H9 (cell line): ENCODE results near the gene ATP10B. TPM values are rescaled to one million over a fixed set of nuclear protein-coding genes. Genes with fewer than 3 reads are reported as not detected.

Source experiments
- DNase-seq: peaks from one replicate; pipeline ENCODE4 v3.0.0-alpha.2; 2017
- H2AFZ ChIP-seq: one replicate; pipeline ENCODE4 v1.6.1; 2013; ENCODE audit warnings: mild to moderate bottlenecking, low read length, control low read depth, moderate library complexity
- H2AK5ac ChIP-seq: 2 replicates; pipeline ENCODE4 v1.6.1; 2013; ENCODE audit warnings: low read length, control low read depth, mixed read lengths; ENCODE audit not compliant: insufficient read length
- H2BK120ac ChIP-seq: one replicate; pipeline ENCODE4 v1.6.1; 2013; ENCODE audit warnings: low read depth, mild to moderate bottlenecking, low read length, control low read depth, inconsistent platforms; ENCODE audit not compliant: poor library complexity, severe bottlenecking
- H2BK12ac ChIP-seq: 2 replicates; pipeline ENCODE4 v1.6.1; 2013; ENCODE audit warnings: low read length, control low read depth, mixed read lengths, low read depth; ENCODE audit not compliant: insufficient read length
- H2BK15ac ChIP-seq: 2 replicates; pipeline ENCODE4 v1.6.1; 2013; ENCODE audit warnings: low read depth, low read length, control low read depth
- H2BK20ac ChIP-seq: one replicate; pipeline ENCODE4 v1.6.1; 2013; ENCODE audit warnings: low read depth, mild to moderate bottlenecking, low read length, control low read depth, inconsistent platforms; ENCODE audit not compliant: poor library complexity, severe bottlenecking
- H2BK5ac ChIP-seq: 2 replicates; pipeline ENCODE4 v1.6.1; 2013; ENCODE audit warnings: low read length, control low read depth, mixed read lengths; ENCODE audit not compliant: insufficient read length
- H3K14ac ChIP-seq: 2 replicates; pipeline ENCODE4 v1.6.1; 2013; ENCODE audit warnings: low read length, control low read depth; ENCODE audit not compliant: insufficient read depth
- H3K18ac ChIP-seq: 2 replicates; pipeline ENCODE4 v1.6.1; 2013; ENCODE audit warnings: low read depth, mild to moderate bottlenecking, mixed read lengths, low read length, control low read depth; ENCODE audit not compliant: insufficient read length
- H3K23ac ChIP-seq: 2 replicates; pipeline ENCODE4 v1.6.1; 2013; ENCODE audit warnings: low read length, control low read depth, mixed read lengths, low read depth; ENCODE audit not compliant: insufficient read length
- H3K23me2 ChIP-seq: 2 replicates; pipeline ENCODE4 v1.6.1; 2013; ENCODE audit warnings: low read depth, mild to moderate bottlenecking, mixed read lengths, low read length, control low read depth; ENCODE audit not compliant: insufficient read length, poor library complexity, severe bottlenecking
- H3K27ac ChIP-seq: 2 replicates; pipeline ENCODE4 v1.5.1; 2013; ENCODE audit warnings: low read length, control low read depth, mixed read lengths, low read depth; ENCODE audit not compliant: insufficient read length
- H3K27me3 ChIP-seq: 2 replicates; pipeline ENCODE4 v1.6.1; 2013; ENCODE audit warnings: low read length, control low read depth, inconsistent platforms; ENCODE audit not compliant: insufficient read depth
- H3K4ac ChIP-seq: 2 replicates; pipeline ENCODE4 v1.6.1; 2013; ENCODE audit warnings: low read depth, mild to moderate bottlenecking, control low read depth, inconsistent platforms, low read length, moderate library complexity
- H3K4me1 ChIP-seq: 2 replicates; pipeline ENCODE4 v1.6.1; 2013; ENCODE audit warnings: low read length, control low read depth, inconsistent platforms; ENCODE audit not compliant: insufficient read depth
- H3K4me2 ChIP-seq: 2 replicates; pipeline ENCODE4 v1.6.1; 2013; ENCODE audit warnings: low read length, control low read depth, mixed read lengths; ENCODE audit not compliant: insufficient read length, insufficient read depth
- H3K56ac ChIP-seq: 2 replicates; pipeline ENCODE4 v1.6.1; 2013; ENCODE audit warnings: low read depth, mild to moderate bottlenecking, mixed read lengths, low read length, control low read depth; ENCODE audit not compliant: insufficient read length
- H3K79me1 ChIP-seq: 2 replicates; pipeline ENCODE4 v1.6.1; 2013; ENCODE audit warnings: low read depth, mild to moderate bottlenecking, moderate library complexity, low read length, control low read depth, inconsistent platforms; ENCODE audit not compliant: insufficient read depth, poor library complexity, severe bottlenecking
- H3K79me2 ChIP-seq: 2 replicates; pipeline ENCODE4 v1.6.1; 2013; ENCODE audit warnings: low read length, control low read depth, inconsistent platforms; ENCODE audit not compliant: insufficient read depth
- H3K9ac ChIP-seq: 2 replicates; pipeline ENCODE4 v1.6.1; 2013; ENCODE audit warnings: low read length, control low read depth, mixed read lengths; ENCODE audit not compliant: insufficient read length; ENCODE audit errors: extremely low read depth
- H3K9me3 ChIP-seq: one replicate; pipeline ENCODE4 v1.6.1; 2013; ENCODE audit warnings: low read depth, low read length, inconsistent platforms; ENCODE audit not compliant: control insufficient read depth
- H3T11ph ChIP-seq: one replicate; pipeline ENCODE4 v1.6.1; 2013; ENCODE audit warnings: mild to moderate bottlenecking, low read length, control low read depth, inconsistent platforms
- H4K20me1 ChIP-seq: one replicate; pipeline ENCODE4 v1.6.1; 2013; ENCODE audit not compliant: control insufficient read depth, insufficient read length, insufficient read depth
- H4K5ac ChIP-seq: 2 replicates; pipeline ENCODE4 v1.6.1; 2013; ENCODE audit warnings: low read depth, mild to moderate bottlenecking, mixed read lengths, low read length, control low read depth; ENCODE audit not compliant: insufficient read length
- H4K8ac ChIP-seq: replicated peaks from 2 replicates; pipeline ENCODE4 v1.6.1; 2013; ENCODE audit warnings: low read length, control low read depth, mixed read lengths, low read depth; ENCODE audit not compliant: insufficient read length
- H4K91ac ChIP-seq: 2 replicates; pipeline ENCODE4 v1.6.1; 2013; ENCODE audit warnings: low read depth, mild to moderate bottlenecking, moderate library complexity, mixed read lengths, low read length, control low read depth; ENCODE audit not compliant: insufficient read length
- H3K27ac Mint-ChIP-seq, 3 experiments: 2 replicates in 2 of 3; 3 replicates in 1 of 3; pipeline ENCODE4 v1.8.0; 2020 to 2021; ENCODE audit warnings: mixed read lengths in 3 of 3, mild to moderate bottlenecking in 1 of 3, moderate library complexity in 1 of 3
- H3K27me3 Mint-ChIP-seq: 2 replicates; pipeline ENCODE4 v1.8.0; 2021; ENCODE audit warnings: low read depth, mild to moderate bottlenecking, moderate library complexity, mixed read lengths
- H3K36me3 Mint-ChIP-seq, 3 experiments: 2 replicates in 2 of 3; 3 replicates in 1 of 3; pipeline ENCODE4 v1.8.0; 2020 to 2021; ENCODE audit warnings: low read depth in 3 of 3, mixed read lengths in 3 of 3; ENCODE audit not compliant: insufficient read depth in 1 of 3
- H3K4me1 Mint-ChIP-seq, 2 experiments: 2 replicates each; pipeline ENCODE4 v1.8.0; 2020; ENCODE audit warnings: mixed read lengths in 2 of 2
- H3K4me3 Mint-ChIP-seq, 2 experiments: 2 replicates in 1 of 2; 3 replicates in 1 of 2; pipeline ENCODE4 v1.8.0; 2020 to 2021; ENCODE audit warnings: mild to moderate bottlenecking in 2 of 2, mixed read lengths in 2 of 2, moderate library complexity in 1 of 2
- H3K9me3 Mint-ChIP-seq, 2 experiments: 2 replicates in 1 of 2; 3 replicates in 1 of 2; pipeline ENCODE4 v1.8.0; 2020; ENCODE audit warnings: mild to moderate bottlenecking in 2 of 2, mixed read lengths in 2 of 2, moderate library complexity in 1 of 2
- WGBS: extraction: QIAGEN DNeasy Blood & Tissue Kit; methylation state at CpG from one replicate; pipeline ENCODE4 v1.1.7; 2013; ENCODE audit warnings: missing lambda C conversion rate, low lambda C conversion rate, mixed read lengths; ENCODE audit not compliant: insufficient read length; ENCODE audit errors: extremely low coverage; 5-methylcytosine and 5-hydroxymethylcytosine counted together
- total RNA-seq: library from RNA; stranded (reverse); gene quantifications from 2 replicates; pipeline ENCODE4 v1.2.1, GENCODE V29; 2021
- TF ChIP-seq, protein P1 (sequence below): fragments of 200-600 bp; sonication (generic); conservative IDR thresholded peaks from 3 replicates; pipeline ENCODE4 v1.8.0; 2021; ENCODE audit warnings: antibody characterized with exemption, mild to moderate bottlenecking

ATP10B gene
- total RNA-seq, 1 experiment from 2014 or later: 0.42 TPM

DNA sequence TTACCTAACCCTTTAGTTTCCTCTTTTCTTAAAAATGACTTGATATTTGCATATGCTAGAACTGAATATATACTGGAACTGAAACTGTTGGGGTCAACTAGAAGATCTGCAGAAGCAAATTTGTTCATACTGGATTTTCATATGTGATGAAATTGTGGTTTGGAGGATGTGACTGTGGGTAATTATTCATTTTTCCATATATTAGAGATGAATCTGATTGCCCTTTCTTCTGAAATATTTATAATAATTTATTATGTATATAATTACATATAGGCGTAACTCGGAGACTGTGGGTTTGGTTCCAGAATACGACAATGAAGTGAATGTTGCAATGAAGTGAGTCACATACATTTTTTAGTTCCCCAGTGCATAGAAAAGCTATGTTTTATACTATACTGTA lies 149.1 kb downstream of the ATP10B start:
- no peak overlapping the region for H3K27ac Mint-ChIP-seq
- Histone ChIP-seq H3K4ac (no peak overlapping the region), H3K9me3 (no peaks in the 10 kb centered on the region)

More for the DNA sequence above, 149.1 kb downstream of the ATP10B start:
- no peaks in the 10 kb centered on the region for H4K20me1 ChIP-seq
- H3K79me1 ChIP-seq: no peaks in the 10 kb centered on the region
- no CpG with 5 or more reads among the region's 3 CpGs for WGBS
- TF ChIP-seq, protein P1, sequence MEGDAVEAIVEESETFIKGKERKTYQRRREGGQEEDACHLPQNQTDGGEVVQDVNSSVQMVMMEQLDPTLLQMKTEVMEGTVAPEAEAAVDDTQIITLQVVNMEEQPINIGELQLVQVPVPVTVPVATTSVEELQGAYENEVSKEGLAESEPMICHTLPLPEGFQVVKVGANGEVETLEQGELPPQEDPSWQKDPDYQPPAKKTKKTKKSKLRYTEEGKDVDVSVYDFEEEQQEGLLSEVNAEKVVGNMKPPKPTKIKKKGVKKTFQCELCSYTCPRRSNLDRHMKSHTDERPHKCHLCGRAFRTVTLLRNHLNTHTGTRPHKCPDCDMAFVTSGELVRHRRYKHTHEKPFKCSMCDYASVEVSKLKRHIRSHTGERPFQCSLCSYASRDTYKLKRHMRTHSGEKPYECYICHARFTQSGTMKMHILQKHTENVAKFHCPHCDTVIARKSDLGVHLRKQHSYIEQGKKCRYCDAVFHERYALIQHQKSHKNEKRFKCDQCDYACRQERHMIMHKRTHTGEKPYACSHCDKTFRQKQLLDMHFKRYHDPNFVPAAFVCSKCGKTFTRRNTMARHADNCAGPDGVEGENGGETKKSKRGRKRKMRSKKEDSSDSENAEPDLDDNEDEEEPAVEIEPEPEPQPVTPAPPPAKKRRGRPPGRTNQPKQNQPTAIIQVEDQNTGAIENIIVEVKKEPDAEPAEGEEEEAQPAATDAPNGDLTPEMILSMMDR: no peak
- no peaks in the 10 kb centered on the region for H3K27me3 ChIP-seq
- no peak overlapping the region for H2BK20ac ChIP-seq
- no peak overlapping the region for H3K4me2 ChIP-seq
- no peaks in the 10 kb centered on the region for H3K79me2 ChIP-seq
- no peak overlapping the region for H2AK5ac ChIP-seq
- no peaks in the 10 kb centered on the region for H3K4me1 ChIP-seq
- no peak overlapping the region for H3K18ac ChIP-seq
- no peak overlapping the region for H3T11ph ChIP-seq
- H2BK12ac ChIP-seq: no peak overlapping the region
- no peak overlapping the region for H3K27ac ChIP-seq
- H3K56ac ChIP-seq: no peak overlapping the region
- no peak overlapping the region for H2BK15ac ChIP-seq
- no peak overlapping the region for H3K23ac ChIP-seq
- no peak overlapping the region for H2BK5ac ChIP-seq
- no peaks in the 10 kb centered on the region for H3K23me2 ChIP-seq
- H3K9me3 Mint-ChIP-seq: peaks cover 12% of the 10 kb centered on the region in 2 experiments; a peak in 4 of 5 replicates
- H4K8ac ChIP-seq: no peak overlapping the region
- H4K91ac ChIP-seq: no peak overlapping the region
- H3K4me1 Mint-ChIP-seq: no peaks in the 10 kb centered on the region
- peaks cover 0 to 9% (median 0%) of the 10 kb centered on the region in 3 experiments; a peak in 1 of 7 replicates for H3K36me3 Mint-ChIP-seq
- H2BK120ac ChIP-seq: no peak overlapping the region
- H3K4me3 Mint-ChIP-seq: no peak overlapping the region
- H4K5ac ChIP-seq: no peak overlapping the region
- H3K27me3 Mint-ChIP-seq: no peaks in the 10 kb centered on the region; the same call in 1 of the 2 replicates
- H3K14ac ChIP-seq: no peak overlapping the region
- no peak overlapping the region for H2AFZ ChIP-seq
- DNase-seq: no peak
- H3K9ac ChIP-seq: no peak overlapping the region
